CD14-positive monocyte (primary cell): ENCODE results near the gene SHC2. TPM values are rescaled to one million over a fixed set of nuclear protein-coding genes. Genes with fewer than 3 reads are reported as not detected.

Experiments
- DNase-seq, 3 donors: peaks; one replicate each; pipeline ENCODE4 v3.0.0-alpha.2; 2011 to 2022
- H2AFZ ChIP-seq: 2 replicates; pipeline ENCODE4 v1.6.0; 2012; ENCODE audit warnings: mild to moderate bottlenecking, low read depth, low read length, inconsistent platforms; ENCODE audit not compliant: insufficient read depth, poor library complexity, severe bottlenecking
- H3K27ac ChIP-seq, 2 donors: 1 replicate in 1 of 2; 2 replicates in 1 of 2; pipeline ENCODE4 v1.5.1; 2012 to 2013; ENCODE audit warnings: low read length in 2 of 2, control low read depth in 1 of 2, inconsistent platforms in 1 of 2, low read depth in 1 of 2, mild to moderate bottlenecking in 1 of 2
- H3K27me3 ChIP-seq, 2 donors: one replicate each; pipeline versions ENCODE4 v1.6.0 to v1.6.1; 2011 to 2013; ENCODE audit warnings: low read length in 2 of 2; ENCODE audit not compliant: control insufficient read depth in 2 of 2, insufficient read depth in 2 of 2
- H3K36me3 ChIP-seq, 2 donors: replicated peaks in 1 of 2; 1 replicate in 1 of 2; 2 replicates in 1 of 2; pipeline versions ENCODE4 v1.5.1 to v1.6.1; 2012 to 2013; ENCODE audit warnings: low read length in 2 of 2, control low read depth in 1 of 2, inconsistent platforms in 1 of 2, mild to moderate bottlenecking in 1 of 2; ENCODE audit not compliant: insufficient read depth in 2 of 2, control insufficient read depth in 1 of 2
- H3K4me1 ChIP-seq, 2 donors: 1 replicate in 1 of 2; 2 replicates in 1 of 2; pipeline versions ENCODE4 v1.5.1 to v1.6.1; 2012 to 2013; ENCODE audit warnings: low read length in 2 of 2, control low read depth in 1 of 2, inconsistent platforms in 1 of 2, mild to moderate bottlenecking in 1 of 2, moderate library complexity in 1 of 2; ENCODE audit not compliant: insufficient read depth in 2 of 2, control insufficient read depth in 1 of 2
- H3K4me2 ChIP-seq: replicated peaks from 2 replicates; pipeline ENCODE3; 2012; ENCODE audit warnings: low read length, moderate library complexity, mild to moderate bottlenecking; ENCODE audit not compliant: poor library complexity, severe bottlenecking; ENCODE audit errors: extremely low read depth
- H3K4me3 ChIP-seq, 3 experiments: fragments of 200-600 bp in 1 of 3; sonication (generic) in 1 of 3; replicated peaks in 1 of 3; 1 replicate in 2 of 3; 2 replicates in 1 of 3; pipeline ENCODE4 v1.5.1; 2011 to 2013; ENCODE audit warnings: low read length in 3 of 3, mild to moderate bottlenecking in 3 of 3, control low read depth in 2 of 3, low read depth in 2 of 3, inconsistent platforms in 1 of 3, moderate library complexity in 1 of 3
- H3K79me2 ChIP-seq: 2 replicates; pipeline ENCODE4 v1.6.0; 2012; ENCODE audit warnings: mild to moderate bottlenecking, control low read depth, inconsistent platforms, low read length, moderate library complexity; ENCODE audit not compliant: insufficient read depth
- H3K9ac ChIP-seq: 2 replicates; pipeline ENCODE4 v1.6.0; 2017; ENCODE audit warnings: low read length, mild to moderate bottlenecking; ENCODE audit not compliant: insufficient read depth, poor library complexity, severe bottlenecking
- H3K9me3 ChIP-seq, 2 donors: replicated peaks in 1 of 2; 1 replicate in 1 of 2; 2 replicates in 1 of 2; pipeline versions ENCODE4 v1.5.1 to v1.6.1; 2012 to 2013; ENCODE audit warnings: low read length in 2 of 2, control low read depth in 1 of 2; ENCODE audit not compliant: control insufficient read depth in 1 of 2, insufficient read depth in 1 of 2
- H4K20me1 ChIP-seq: 2 replicates; pipeline ENCODE4 v1.6.0; 2012; ENCODE audit warnings: mild to moderate bottlenecking, low read length, control low read depth, moderate library complexity; ENCODE audit not compliant: insufficient read depth
- H3K27ac Mint-ChIP-seq, 7 donors: one replicate each; pipeline ENCODE4 v1.8.0; 2020; ENCODE audit warnings: mild to moderate bottlenecking in 7 of 7, mixed read lengths in 7 of 7, moderate library complexity in 6 of 7, inconsistent platforms in 2 of 7
- H3K27me3 Mint-ChIP-seq, 3 donors: one replicate each; pipeline ENCODE4 v1.8.0; 2021 to 2022; ENCODE audit warnings: low read depth in 3 of 3, mild to moderate bottlenecking in 3 of 3, mixed read lengths in 3 of 3, moderate library complexity in 3 of 3, inconsistent platforms in 1 of 3
- H3K36me3 Mint-ChIP-seq, 2 donors: one replicate each; pipeline ENCODE4 v1.8.0; 2020; ENCODE audit warnings: mixed read lengths in 2 of 2, inconsistent platforms in 1 of 2, mild to moderate bottlenecking in 1 of 2
- H3K4me1 Mint-ChIP-seq: one replicate; pipeline ENCODE4 v1.8.0; 2020; ENCODE audit warnings: mild to moderate bottlenecking, mixed read lengths
- H3K4me3 Mint-ChIP-seq, 2 donors: one replicate each; pipeline ENCODE4 v1.8.0; 2020; ENCODE audit warnings: mild to moderate bottlenecking in 2 of 2, mixed read lengths in 2 of 2, moderate library complexity in 1 of 2
- H3K9me3 Mint-ChIP-seq, 7 donors: one replicate each; pipeline ENCODE4 v1.8.0; 2020 to 2022; ENCODE audit warnings: mixed read lengths in 7 of 7, mild to moderate bottlenecking in 6 of 7, moderate library complexity in 6 of 7, inconsistent platforms in 2 of 7
- WGBS: methylation state at CpG from one replicate; pipeline ENCODE4 v1.1.5; 2013; ENCODE audit warnings: missing lambda C conversion rate; ENCODE audit not compliant: insufficient coverage; 5-methylcytosine and 5-hydroxymethylcytosine counted together
- intact Hi-C, 2 donors: fragments of 100-400 bp; cut with micrococcal nuclease; formaldehyde crosslinking; loops; one replicate each; pipeline versions ENCODE4 v1.15.0 to v1.15.1; 2023
- polyA plus RNA-seq, 3 donors: library from polyadenylated mRNA; depleted of rRNA in 1 of 3; unstranded in 2 of 3; stranded (reverse) in 1 of 3; fragments of 300-500 nt in 2 of 3; fragments of >200 nt in 1 of 3; fragmentation: Illumina TruSeq in 2 of 3; gene quantifications; 1 replicate in 2 of 3; 2 replicates in 1 of 3; pipeline ENCODE4 v1.2.3, GENCODE V29; 2012 to 2021
- TF ChIP-seq, protein P1 (sequence below): fragments of 200-600 bp; IDR thresholded peaks from one replicate; pipeline ENCODE4 v1.8.0; 2022; ENCODE audit warnings: antibody characterized with exemption, mild to moderate bottlenecking

The SHC2 gene
- polyA plus RNA-seq, 3 donors: not detected

DNA sequence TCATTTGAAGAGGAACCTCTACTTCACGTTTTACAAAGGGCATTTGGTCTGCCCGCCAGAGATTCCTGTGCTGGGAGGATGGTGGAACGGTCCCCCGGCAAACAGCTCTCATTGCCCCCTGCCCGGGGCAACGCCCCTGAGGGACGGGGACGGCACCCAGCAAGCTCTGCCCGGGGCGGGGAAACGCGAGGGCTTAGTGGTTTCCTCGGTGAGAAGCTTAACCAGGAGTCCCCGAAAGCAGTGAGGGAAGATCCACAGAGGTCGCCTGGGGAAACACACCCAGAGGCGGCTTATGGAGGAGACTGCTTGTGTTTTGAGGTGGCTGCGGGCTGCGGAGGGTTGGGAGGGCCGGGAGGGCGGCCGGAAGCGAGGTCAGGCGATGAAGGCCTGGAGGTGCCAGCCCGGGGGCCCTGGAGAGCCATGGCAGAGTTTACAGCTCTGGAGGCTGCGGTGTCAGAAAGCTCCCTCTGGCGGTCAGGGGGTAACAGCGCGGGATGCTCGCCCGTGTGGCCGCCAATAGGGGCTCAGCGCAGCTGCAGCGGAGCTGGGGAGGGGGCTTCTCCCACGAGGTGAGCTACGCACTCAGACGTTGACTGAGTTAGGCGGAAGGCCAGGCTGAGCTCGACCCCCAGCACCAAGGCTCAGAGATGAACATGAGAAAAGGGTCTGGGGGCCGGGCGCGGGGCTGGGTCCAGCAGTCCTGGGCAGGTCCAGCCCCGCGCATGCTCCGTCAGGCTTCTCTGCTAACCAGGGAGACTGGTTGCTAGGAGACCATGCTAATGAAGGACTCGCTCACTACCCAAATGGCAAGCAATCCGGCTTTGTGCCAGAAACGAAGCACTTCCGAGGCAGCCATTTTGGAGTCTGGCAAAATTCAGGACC, 45.8 kb upstream of the SHC2 start:
- Mint-ChIP-seq H3K4me1 (peaks cover 36% of the 10 kb centered on the region), H3K36me3 (peaks cover 7 to 19% of the 10 kb centered on the region in 2 donors), H3K27me3 (peaks cover 4 to 7% (median 4%) of the 10 kb centered on the region in 3 donors), H3K9me3 (peaks cover 3 to 23% (median 15%) of the 10 kb centered on the region in 7 donors), H3K4me3 (peak overlapping the region; percentile 84 to 93), H3K27ac (peak overlapping the region; percentile 97 to 100 (median 100))
- Histone ChIP-seq H3K4me3 (peak overlapping the region; percentile 71 to 99 (median 90)), H3K4me2 (peak overlapping the region; percentile 78), H3K4me1 (peaks cover 42 to 53% of the 10 kb centered on the region in 2 donors), H3K27ac (peak overlapping the region; percentile 88 to 92), H3K79me2 (peaks cover 14% of the 10 kb centered on the region), H4K20me1 (peaks cover 25% of the 10 kb centered on the region), H3K9ac (peak overlapping the region; percentile 82), H3K27me3 (no peaks in the 10 kb centered on the region), H2AFZ (peak overlapping the region; percentile 96), H3K36me3 (peaks cover 0 to 5% of the 10 kb centered on the region in 2 donors), H3K9me3 (peaks cover 11 to 12% of the 10 kb centered on the region in 2 donors)
- DNase-seq: peak; percentile 98 to 100 (median 99)
- TF ChIP-seq, protein P1, sequence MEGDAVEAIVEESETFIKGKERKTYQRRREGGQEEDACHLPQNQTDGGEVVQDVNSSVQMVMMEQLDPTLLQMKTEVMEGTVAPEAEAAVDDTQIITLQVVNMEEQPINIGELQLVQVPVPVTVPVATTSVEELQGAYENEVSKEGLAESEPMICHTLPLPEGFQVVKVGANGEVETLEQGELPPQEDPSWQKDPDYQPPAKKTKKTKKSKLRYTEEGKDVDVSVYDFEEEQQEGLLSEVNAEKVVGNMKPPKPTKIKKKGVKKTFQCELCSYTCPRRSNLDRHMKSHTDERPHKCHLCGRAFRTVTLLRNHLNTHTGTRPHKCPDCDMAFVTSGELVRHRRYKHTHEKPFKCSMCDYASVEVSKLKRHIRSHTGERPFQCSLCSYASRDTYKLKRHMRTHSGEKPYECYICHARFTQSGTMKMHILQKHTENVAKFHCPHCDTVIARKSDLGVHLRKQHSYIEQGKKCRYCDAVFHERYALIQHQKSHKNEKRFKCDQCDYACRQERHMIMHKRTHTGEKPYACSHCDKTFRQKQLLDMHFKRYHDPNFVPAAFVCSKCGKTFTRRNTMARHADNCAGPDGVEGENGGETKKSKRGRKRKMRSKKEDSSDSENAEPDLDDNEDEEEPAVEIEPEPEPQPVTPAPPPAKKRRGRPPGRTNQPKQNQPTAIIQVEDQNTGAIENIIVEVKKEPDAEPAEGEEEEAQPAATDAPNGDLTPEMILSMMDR: peak; percentile 96
- under 1% methylated on average over 47 of the region's 48 CpGs for WGBS
- intact Hi-C loops: loop anchor here (1.0 to 10.0 kb wide), 5 partner anchors 17 to 164 kb away; partner anchors contain the start of genes CDC34 (in 1 of the 2), FGF22 (in 1 of the 2), MIER2 (in 1 of the 2) and POLRMT (in 1 of the 2)

DNA sequence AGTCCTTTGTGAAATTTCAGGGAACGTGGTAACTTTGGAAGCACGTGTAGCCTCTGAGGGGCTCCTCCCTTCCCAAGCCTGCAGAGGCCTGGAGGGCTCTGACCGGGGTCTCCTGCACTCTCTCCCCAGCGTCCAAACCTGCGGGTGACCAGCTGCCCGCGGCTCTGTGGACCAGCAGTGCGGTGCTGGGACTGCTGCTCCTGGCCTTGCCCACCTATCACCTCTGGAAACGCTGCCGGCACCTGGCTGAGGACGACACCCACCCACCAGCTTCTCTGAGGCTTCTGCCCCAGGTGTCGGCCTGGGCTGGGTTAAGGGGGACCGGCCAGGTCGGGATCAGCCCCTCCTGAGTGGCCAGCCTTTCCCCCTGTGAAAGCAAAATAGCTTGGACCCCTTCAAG, 43.8 kb upstream of the SHC2 start:
- Histone ChIP-seq H3K36me3 (peaks cover 0 to 3% of the 10 kb centered on the region in 2 donors), H3K9me3 (peaks cover 13 to 16% of the 10 kb centered on the region in 2 donors), H3K4me1 (peaks cover 28 to 34% of the 10 kb centered on the region in 2 donors), H3K9ac (no peak overlapping the region), H3K4me2 (no peak overlapping the region), H3K4me3 (no peak overlapping the region), H2AFZ (no peak overlapping the region), H3K27me3 (peaks cover 0 to 7% of the 10 kb centered on the region in 2 donors), H3K27ac (no peak overlapping the region), H4K20me1 (peaks cover 17% of the 10 kb centered on the region), H3K79me2 (peaks cover 14% of the 10 kb centered on the region)
- peaks cover 22% of the 10 kb centered on the region for H3K4me1 Mint-ChIP-seq
- TF ChIP-seq, protein P1: no peak
- H3K4me3 Mint-ChIP-seq: no peak overlapping the region
- peaks cover 7 to 16% of the 10 kb centered on the region in 2 donors for H3K36me3 Mint-ChIP-seq
- H3K27ac Mint-ChIP-seq: no peak overlapping the region
- intact Hi-C loops: loop anchor here in 1 of 2 donors (5.0 to 10.0 kb wide), 2 partner anchors 130 to 162 kb away; partner anchors contain the start of genes FGF22, MIER2 and POLRMT
- 95% methylated on average over 12 of the region's 14 CpGs for WGBS
- DNase-seq: no peak
- peaks cover 5 to 19% (median 16%) of the 10 kb centered on the region in 3 donors for H3K27me3 Mint-ChIP-seq
- peaks cover 3 to 33% (median 22%) of the 10 kb centered on the region in 7 donors for H3K9me3 Mint-ChIP-seq
